ENCODE data around the gene MAPK4.
"Not testable (repeated sequence)": the region's sequence is repeated elsewhere in the genome, so short reads cannot be mapped to it uniquely, and the experiment has no call there.

MAPK4 gene

DNA sequence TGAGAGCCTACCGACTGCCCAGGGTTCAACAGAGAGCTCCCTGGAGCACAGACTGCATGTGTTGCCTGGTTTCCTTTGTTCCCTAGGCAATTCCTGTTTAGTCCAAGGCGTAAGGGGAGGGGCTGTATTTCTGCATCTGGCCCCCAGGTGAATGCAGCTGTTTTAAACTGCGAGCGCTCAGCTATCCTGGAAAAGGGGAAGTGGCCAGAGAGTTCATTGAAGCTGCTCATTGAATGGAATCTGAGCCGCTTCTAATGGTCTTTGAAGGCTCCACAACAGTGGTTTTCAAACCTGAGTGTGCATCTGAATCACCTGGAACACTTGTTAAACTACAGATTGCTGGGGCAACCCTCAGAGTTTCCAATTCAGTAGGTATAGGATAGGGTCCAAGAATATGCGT is 18.1 kb downstream of the MAPK4 start:
- DNase-seq (ENCODE audit: low read depth): no peak

DNA sequence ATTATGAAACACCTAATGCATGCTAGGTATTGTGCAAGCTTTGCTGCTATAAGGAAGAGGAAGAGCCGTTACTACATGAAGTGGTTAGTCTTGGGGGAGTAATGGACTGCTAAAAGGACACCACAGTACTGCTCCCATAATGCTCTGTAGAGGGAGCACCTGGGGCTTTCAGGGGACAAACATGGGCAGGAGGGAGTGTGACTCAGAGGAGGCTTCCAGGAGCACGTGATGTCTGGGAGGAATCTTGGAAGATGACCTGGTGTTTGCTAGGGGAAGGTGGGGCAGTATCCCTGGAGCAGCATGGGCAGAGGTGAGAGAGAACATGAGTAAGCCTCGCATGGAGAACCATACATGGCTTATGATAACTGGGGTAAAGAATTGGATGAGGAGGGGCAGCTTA is 18.8 kb downstream of the MAPK4 start:
- DNase-seq (ENCODE audit: low read depth): no peak

GRCh38 chr18:50579061-50579774 is 19.3 kb downstream of the MAPK4 start:
- no peak for DNase-seq (ENCODE audit: low read depth)

GRCh38 chr18:50581517-50581916 is 21.6 kb downstream of the MAPK4 start:
- DNase-seq (ENCODE audit: low read depth): no peak

GRCh38 chr18:50582500-50582899 is 22.6 kb downstream of the MAPK4 start:
- no peak for DNase-seq (ENCODE audit: low read depth)

GRCh38 chr18:50586710-50587109 is 26.8 kb downstream of the MAPK4 start:
- no peak for DNase-seq (ENCODE audit: low read depth)

GRCh38 chr18:50590593-50590992 is 30.7 kb downstream of the MAPK4 start:
- DNase-seq (ENCODE audit: low read depth): no peak

DNA sequence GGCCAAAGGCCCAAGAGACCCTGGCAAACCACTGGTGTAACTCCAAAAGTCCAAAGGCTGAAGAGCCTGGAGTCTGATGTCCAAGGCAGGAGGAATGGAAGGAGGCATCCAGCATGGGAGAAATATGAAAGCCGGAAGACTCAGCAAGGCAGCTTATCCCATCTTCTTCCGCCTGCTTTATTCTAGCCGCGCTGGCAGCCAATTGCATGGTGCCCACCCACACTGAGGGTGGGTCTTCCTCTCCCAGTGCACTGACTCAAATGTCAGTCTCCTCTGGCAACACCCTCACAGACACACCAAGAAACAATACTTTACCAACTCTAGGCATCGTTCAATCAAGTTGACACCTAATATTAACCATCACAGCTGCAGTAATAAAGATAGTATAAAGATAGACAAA is 34.1 kb downstream of the MAPK4 start:
- no peak for DNase-seq (ENCODE audit: low read depth)

DNA sequence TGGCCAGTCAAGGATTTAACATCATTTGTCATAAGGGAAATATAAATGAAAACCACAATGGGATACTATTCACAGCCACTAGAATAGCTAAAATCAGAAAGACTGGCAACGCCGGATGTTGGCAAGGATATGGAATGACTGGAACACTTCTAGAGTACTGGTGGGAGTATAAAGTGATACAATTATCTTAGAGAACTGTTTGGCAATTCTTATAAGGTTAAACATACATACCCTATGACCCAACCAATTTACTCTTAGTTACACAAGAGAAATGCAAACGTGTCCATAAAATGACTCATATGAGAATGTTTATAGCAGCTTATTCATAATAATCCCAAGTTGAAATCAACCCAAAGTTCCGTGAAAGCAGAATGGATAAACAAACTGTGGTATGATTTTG is 35.1 kb downstream of the MAPK4 start:
- DNase-seq (ENCODE audit: low read depth): no peak

GRCh38 chr18:50602466-50602865 is 42.6 kb downstream of the MAPK4 start:
- no peak for DNase-seq (ENCODE audit: low read depth)

GRCh38 chr18:50606609-50607008 is 46.7 kb downstream of the MAPK4 start:
- DNase-seq (ENCODE audit: low read depth): no peak

DNA sequence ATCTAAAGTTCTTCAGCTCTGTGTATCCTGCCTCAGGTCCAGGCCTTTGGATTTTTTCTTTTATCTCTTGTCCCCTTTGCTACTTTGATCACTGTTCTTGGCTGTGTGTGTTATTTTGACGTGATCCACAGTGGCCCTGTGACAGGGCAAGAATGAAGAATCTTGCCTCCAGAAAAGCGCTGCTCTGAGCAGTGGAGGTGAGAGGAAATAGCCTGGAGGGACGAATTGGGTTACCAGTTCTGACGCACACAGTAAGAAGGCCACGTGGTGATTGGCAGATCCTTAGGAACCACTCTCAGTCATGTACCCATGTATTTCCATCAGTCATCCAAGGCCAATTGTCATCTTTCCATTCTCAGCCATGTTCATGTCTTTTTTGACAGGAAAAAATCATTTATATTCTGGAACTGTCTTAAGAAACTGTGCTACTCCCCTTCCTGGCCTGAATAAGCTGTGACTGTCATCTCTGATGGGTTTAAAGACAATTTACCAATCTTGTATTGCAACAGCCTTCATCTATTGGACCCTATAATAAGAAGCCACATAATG is 47.6 kb downstream of the MAPK4 start:
- no peak for DNase-seq (ENCODE audit: low read depth)

- DNase-seq (ENCODE audit: low read depth): not testable (repeated sequence)
Observed at GRCh38 chr18:50609171-50609570, 49.3 kb downstream of the MAPK4 start.

DNA sequence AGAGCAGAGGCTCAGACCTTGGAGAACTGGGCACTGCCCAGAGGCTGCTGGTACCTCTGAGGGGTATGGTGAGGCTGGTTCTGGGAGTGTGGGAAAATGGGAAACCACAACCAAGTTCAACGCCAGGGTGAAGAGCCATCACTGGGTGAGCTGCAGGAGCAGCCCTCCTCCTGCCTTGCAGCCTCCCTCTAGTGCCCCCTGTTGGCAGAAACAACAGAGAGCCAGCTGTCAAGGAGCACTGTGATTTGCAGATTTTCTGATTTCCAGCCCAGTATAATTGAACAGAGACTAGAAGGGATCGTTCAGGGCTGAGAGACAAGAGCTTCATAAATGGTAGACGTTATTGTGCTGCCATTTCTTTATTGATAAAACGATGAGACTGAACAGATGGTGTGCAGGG is 50.5 kb downstream of the MAPK4 start:
- no peak for DNase-seq (ENCODE audit: low read depth)

DNA sequence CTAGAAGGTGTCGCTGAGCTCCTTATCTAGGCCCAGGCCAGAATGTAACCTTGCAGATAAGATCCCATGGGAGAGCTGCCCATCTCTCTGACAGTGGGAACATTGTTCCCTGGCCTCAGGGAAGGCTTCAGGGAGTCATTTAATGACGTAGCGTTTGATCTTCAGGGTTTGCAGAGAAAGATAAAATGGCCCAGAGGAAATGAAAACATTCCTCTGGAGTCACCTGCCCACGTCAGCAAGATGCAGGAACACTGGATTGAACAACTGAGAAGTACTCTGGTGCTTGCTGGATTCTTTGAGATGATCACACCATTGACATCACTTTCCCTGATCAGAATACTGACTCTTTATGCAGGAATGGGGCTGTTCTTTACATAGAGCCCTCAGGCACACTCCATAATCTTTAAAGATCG is 51.6 kb downstream of the MAPK4 start:
- DNase-seq (ENCODE audit: low read depth): no peak

DNA sequence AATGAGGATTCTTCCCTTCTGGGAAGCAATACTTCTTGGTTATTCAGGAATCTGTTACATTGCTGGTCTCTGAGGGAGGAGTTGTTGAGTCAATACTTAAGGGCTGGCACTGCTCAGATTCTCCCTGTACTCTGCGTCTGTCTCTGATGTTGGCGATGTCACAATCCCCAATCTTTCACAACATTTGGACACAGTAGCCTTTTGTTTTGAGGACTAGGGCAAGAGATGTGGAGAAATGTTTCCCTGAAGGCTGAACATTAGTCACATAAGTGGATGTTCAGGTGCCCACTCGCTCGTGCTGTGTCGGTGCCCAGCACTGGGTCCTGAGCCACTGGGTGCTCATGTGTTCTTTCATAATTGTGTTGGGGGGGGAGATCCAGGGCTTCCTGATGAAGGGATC is 55.0 kb downstream of the MAPK4 start:
- DNase-seq (ENCODE audit: low read depth): no peak

- no peak for DNase-seq (ENCODE audit: low read depth)
Observed at GRCh38 chr18:50616484-50617048, 56.7 kb downstream of the MAPK4 start.

GRCh38 chr18:50619861-50620275 is 60.0 kb downstream of the MAPK4 start:
- no peak for DNase-seq (ENCODE audit: low read depth)

DNA sequence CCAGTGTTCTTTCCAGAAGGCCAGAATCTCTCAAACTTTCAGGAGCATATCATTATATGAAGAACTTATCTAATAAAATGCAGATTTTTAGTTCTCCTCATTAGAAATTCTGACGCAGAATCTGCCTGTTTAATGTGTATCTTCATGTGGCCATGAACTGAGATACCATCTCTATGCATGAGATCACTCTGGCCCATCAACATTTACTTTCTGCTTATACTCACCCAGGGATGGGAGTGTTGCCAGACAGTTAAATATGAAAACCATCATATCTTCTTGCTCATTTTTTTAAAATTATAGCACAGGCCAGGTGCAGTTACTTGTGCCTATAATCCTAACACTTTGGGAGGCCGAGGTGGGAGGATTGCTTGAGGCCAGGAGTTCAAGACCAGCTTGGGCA is 60.4 kb downstream of the MAPK4 start:
- no peak for DNase-seq (ENCODE audit: low read depth)

DNA sequence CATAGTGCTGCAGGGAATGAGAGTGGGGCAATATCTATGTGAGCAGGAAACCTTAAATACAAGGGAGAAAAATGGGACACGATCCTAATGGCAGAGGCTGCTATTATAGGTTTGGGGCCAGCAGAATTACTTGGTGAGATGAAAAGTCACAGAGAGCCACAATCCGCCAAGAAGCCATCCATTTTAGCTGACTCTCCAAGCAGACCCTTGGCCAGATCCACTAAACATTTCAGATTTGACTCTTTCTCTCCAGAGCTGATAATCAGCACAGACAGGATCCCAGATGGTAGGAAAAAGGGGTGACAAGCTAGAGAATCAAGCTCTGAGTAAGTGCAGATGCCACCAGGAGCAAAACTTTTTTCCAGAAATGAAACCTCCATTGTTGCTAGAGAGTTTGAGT is 61.5 kb downstream of the MAPK4 start:
- DNase-seq (ENCODE audit: low read depth): no peak

DNA sequence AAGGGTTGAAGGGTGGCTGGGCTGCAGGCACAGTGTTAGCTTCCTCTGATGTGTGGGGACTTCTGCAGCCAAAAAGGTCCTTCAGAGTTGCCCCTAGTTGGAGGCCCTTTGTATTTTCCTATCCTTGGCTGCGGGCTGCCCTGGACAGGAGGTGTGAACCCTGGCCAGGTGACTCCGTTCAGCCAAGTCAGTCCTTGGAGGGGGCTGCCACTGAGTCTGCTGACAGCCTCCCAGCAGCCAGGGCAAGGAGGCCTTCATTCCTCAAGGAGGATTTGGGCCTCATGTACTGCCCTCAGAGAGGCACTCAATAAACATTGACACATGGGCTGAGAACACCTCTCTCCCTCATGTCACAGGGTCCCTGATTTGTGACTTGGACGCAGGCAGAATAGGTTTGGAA is 62.4 kb downstream of the MAPK4 start:
- DNase-seq (ENCODE audit: low read depth): no peak

- no peak for DNase-seq (ENCODE audit: low read depth)
Observed at GRCh38 chr18:50622865-50623393, 63.0 kb downstream of the MAPK4 start.

- DNase-seq (ENCODE audit: low read depth): no peak
Observed at GRCh38 chr18:50623694-50624352, 63.9 kb downstream of the MAPK4 start.
